Fibroblast of skin of back (primary cell): ENCODE data around the gene SREBF1. TPM values are rescaled to one million over a fixed set of nuclear protein-coding genes. Genes with fewer than 3 reads are reported as not detected.

ENCODE experiments used
- DNase-seq: peaks from one replicate; pipeline ENCODE4 v3.0.0-alpha.2; 2013
- polyA plus RNA-seq, 2 experiments: library from polyadenylated mRNA; unstranded; fragments of 120-200 nt; gene quantifications; one replicate each; pipeline ENCODE4 v1.2.1, GENCODE V29; 2013; ENCODE audit not compliant: insufficient read length in 2 of 2

SREBF1 gene
- 47.8 TPM for polyA plus RNA-seq (2013, experiment 1 of 2; ENCODE audit: insufficient read length)
- 46.3 TPM for polyA plus RNA-seq (2013, experiment 2 of 2; ENCODE audit: insufficient read length)

DNA sequence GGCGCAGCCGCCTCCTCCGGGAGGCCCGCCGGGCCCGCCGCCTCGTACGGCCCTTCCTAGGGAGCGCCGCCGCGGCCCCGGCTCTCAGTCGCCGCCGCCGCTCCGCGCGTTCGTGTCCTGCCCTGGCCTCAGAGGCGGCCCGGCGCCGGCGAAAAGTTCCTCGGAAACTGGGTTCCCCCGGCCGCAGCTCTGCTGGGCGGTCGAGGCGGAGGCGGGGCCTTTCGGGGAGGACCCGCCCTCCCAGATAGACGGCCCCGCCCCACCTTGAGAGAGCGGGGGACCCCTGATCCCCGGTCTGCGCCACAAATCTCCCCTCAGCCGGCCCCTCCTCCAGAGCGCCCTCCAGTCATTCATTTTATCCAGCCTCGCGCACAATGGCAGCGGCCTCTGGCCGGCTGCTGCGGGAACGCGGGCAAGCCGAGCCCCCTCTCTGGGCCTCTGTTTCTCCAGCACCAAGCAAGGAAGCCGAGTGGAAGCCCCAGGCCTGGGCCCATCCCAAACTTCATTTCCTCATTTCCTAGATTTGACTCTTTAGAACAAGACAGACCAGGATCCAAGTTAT, at the start of gene SREBF1:
Gene SREBF1 (minus strand): TSS at position 169 of the 562 bp plus-strand sequence. CDS start 169 bp downstream, outside the sequence.
- peak; percentile 54 for DNase-seq

- DNase-seq, result no peak
These were observed 49.4 kb upstream of the SREBF1 start for GRCh38 chr17:17886226-17886625.

DNA sequence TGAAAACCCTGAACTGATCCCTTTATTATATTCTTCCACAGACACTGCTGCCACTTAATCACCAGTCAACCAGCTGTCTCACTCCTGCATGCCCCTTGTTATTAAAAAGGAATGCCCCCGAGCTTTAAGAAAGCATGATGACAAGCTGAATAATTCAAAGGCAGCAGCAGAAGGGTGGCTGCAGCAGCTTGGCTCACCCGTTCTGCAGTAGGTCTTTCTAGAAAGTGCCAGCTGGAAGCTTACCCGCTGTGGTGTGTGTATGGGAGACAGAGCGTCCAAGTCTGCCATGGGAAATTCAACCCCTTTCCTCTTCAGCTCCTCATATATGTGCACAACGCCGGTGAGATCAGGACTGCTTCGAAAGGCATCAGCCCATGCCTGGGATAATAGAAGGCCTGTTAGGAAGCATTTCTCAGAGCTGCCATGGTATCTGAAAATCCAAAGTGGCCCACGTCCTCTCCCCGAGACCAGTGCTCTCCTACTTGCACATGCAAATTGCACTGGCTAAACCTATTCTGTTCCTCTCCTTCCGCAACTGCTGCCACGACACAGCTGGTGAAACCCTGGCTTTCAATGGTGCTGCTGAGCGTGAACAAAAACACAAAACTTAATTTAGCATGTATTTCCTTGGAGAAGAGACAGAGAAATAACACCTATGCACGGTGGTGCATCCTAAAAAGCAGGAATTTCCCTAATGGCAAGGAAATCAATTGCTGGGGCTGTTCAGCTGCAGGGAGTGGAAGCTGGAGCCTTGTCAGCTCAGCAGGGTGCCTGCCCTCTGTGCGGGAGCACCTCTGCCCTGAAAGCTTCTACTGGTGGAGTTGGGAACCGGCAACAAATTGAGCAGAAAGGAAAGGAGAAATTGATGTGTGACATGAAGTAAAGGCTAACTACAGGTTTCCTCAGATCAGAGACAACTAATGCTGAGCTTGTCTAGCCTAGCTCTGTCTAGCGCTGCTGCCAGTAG, 47.9 kb upstream of the SREBF1 start:
- DNase-seq, result no peak

DNA sequence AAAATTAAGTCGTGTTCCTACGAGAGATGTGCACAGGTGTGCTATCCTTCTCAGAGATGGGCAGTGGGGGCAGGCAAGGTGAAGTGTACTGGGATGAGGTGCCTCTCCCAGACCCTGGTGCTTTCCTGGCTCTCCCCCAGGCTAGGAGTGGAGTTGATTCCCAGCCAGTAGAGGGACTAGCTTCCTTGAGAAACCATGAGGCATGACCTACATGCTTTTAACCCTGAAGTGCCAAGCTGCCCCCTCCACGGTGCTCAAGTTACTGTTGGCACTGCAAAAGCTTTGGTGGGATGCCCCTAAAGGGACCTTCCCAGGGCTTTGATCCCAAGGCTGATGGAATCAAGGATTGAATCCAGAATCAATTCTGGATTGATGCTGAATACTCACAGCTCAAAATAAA, 47.0 kb upstream of the SREBF1 start:
- DNase-seq, result no peak

- no peak for DNase-seq
These were observed 45.3 kb upstream of the SREBF1 start for GRCh38 chr17:17882082-17882581.

DNA sequence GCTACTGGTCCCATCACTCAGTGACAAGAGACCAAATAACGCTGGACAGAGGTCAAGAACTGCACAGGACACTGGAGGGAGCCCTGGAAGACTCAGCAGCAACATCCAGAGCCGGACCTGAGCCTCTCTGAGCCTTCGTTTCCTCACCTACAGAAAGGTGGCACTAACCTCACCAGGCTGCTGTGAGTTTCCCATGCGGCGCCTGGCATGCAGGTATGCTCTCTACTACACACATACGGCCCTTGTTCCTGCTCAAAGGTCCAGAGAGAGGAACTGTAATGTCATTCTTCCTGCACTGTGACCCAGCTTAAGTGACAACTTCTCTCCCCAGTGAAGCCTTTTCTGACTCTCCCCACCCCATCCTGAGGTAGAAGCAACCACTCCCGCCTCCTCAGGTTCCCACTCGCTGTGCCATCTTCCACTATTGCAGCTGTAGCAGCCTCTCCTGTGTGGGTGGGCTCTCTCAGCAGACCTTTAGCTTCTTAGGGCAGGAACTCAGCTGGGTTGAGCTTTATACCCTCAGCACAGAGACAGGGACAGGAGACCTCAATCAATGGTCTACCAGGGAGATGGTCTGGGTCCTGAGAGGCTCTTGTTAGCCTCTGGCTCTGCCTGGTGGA, 43.9 kb upstream of the SREBF1 start:
- DNase-seq, result no peak

GRCh38 chr17:17877529-17878358, 41.0 kb upstream of the SREBF1 start:
- peak; percentile 92 for DNase-seq

DNA sequence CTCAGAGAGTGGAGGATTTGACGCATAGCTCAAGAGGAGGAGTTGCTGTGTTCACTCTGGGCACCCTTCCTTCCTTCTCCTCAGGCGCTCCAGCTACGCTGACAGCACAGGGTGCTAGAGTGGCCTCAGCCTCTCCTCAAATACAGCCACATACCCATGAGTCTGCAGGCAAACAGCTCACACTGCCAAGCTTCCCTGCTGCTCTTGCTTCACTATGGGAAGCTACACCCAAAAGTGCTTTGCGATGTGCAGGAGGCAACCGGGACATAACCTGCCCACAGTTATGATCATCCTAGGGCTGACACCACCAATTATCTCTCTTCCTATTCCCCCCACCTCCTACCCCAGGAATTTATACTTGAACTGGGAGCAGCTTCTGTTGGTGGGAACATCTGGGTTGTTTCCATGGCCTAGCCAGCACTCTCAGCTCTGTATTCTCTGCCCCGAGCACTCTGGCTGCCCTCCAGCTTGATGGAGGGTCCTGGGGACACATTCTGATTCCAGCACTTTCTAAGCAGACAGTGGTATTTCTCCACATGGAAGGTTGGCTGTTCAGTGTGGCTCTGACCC, 40.3 kb upstream of the SREBF1 start:
- DNase-seq, result peak; percentile 17

DNA sequence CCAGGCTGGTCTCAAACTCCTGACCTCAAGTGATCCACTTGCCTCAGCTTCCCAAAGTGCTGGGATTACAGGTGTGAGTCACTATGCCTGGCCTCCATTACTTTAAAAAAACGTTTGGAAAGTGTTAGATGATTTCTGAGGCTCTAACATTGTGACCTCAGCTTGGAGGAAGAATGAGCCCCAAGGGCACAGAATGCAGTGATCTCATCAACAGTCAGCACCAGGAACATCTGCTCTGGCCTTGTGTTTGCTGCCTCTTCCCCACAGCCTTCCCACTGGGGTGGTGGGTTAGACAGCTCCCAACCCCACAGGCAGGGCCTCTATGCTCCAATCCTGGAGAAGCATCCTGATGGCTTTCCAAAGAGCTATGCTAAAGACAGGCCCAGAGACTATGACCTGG, 37.7 kb upstream of the SREBF1 start:
- peak; percentile 79 for DNase-seq

DNA sequence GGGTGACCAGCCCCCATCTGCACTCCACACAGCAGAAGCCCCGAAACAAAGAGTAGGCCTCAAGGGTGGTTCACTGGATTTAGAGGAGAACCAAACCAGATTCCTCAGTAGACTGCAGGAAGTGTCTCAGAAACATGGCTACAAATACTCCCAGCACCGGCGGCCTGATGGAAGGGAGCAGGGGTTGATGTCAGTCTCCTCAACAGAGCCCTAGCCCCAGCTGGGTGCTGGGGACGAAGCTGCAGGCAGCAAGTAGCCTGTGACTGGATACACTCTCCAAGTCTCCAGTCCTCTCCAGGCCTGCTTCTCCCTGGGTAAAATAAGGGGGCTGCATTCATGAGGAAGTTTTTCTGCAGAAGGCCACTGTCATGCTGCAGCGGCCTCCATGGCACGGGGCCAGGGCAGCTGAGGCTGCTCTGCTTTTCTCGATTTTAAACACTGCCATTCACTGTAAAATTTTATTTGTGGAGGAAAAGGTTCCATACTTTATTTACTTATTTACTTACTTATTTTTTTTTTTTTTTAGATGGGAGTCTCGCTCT, 36.7 kb upstream of the SREBF1 start:
- DNase-seq, result no peak

GRCh38 chr17:17872547-17873345, 36.0 kb upstream of the SREBF1 start:
- no peak for DNase-seq

DNA sequence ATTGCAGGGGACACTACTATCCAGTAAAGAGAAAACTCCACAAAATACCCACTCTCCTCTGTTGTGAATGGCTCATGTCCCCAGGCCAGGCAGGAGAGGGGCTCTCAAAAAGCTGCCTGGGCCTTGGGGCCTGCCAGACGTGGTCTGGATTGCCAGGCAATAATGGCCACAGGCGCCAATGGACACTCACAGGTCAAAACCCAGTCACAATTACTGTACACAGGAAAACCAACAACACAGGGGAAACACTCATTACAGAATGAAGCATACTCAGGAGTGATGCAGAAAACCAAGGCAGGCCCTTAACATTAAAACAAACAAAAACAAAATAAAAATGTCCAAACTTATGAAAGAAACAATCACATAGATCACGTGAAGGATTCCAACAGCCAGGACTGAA, 35.1 kb upstream of the SREBF1 start:
- DNase-seq, result no peak

GRCh38 chr17:17870247-17870646, 33.5 kb upstream of the SREBF1 start:
- DNase-seq, result no peak

GRCh38 chr17:17868641-17869522, 32.1 kb upstream of the SREBF1 start:
- DNase-seq, result peak; percentile 54

DNA sequence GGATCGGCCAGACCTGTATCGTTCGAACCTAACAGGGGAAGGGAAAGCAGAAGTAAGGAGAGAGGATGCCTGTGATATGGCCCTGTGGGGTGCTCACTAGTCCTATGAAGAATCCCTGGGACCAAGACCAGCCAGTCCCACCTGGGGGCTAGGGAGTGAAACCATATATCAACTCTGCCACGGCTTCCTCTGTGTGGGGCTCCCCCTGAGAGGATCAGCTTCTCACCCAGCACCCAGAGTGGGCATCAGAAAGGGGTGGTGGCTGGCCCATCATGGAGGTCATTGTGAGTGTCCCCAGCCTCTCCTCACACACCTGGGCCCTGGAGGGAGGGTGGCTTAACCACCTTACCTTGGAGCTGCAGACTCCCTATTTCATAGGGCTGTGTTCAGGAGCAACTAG, 30.1 kb upstream of the SREBF1 start:
- DNase-seq, result no peak

GRCh38 chr17:17866425-17866824, 29.6 kb upstream of the SREBF1 start:
- DNase-seq, result no peak

DNA sequence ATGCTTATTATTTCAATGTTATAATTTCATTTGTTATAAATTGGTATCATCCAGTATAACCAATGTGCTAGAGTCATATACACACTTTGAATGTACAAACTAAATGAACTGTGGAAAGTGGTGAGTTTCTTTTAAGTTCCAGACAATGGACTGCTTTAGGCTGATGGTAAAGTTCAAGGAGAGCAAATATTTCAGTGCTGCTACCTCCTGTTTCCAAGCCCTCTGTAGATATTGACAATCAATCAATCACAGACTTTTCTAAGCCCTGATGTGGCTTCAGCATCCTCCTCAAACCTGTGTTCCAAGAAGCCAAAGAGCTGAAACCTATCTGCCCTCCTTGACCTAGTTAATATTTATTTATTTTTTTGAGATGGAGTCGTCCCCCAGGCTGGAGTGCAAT, 28.2 kb upstream of the SREBF1 start:
- DNase-seq, result no peak

DNA sequence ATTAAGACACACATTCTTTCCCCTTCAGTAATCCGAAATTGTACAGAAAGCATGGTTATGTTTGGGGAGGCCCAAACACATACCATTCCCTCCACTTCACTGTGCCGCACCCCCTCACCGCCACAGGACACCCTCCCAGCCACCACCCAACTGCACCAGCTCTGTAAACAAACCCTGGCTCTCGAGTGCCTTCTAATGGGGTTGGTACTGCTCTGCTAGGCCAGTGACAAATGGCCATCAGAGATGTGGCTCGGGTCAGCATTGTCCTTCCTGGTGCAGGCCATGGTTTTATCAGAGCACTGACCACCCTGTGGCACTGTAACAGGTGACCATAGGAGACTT, 24.0 kb upstream of the SREBF1 start:
- peak; percentile 50 for DNase-seq

DNA sequence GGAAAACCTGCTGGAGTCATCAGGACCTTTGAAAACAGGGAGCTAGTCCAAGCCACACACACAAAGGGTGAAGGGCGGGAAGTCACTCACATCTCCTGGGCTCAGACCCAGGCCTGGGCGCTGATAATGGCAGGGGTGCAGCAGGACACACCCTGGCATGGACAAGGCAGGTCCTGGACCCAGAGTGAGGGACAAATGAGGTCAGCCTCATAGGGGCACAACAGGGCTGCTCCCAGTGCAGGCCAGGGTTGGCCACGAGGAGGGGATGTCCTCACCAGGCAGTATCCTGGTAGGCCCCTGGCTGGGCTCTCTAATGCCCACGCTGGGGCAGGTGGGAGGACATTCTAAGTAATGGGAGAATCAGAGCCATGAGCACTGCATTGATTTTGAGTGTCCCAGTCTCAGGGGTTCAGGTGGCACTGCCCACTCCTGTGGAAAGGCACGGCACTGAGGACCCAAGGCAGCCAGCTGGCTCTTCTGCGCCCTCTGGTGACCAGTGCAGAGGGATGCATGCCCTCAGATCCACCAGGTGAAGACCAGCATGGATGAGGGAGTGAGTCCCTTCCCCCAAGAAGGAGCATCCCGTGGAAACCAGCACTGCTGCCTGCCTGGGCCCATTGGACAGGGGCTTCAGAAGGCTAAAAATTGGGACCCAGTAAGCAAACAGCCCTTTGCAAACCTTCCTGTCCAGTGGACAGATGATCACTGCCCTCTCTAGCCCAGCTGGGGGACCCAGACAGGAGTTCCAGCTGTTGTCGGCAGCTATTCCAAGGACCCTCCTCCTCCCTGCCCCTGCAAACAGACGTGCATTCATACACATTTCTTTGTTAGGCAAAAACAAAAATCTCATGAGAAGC, 23.4 kb upstream of the SREBF1 start:
- peak; percentile 56 for DNase-seq
